ENCODE measurements around the gene PRND. TPM values are rescaled to one million over a fixed set of nuclear protein-coding genes. Genes with fewer than 3 reads are reported as not detected.
"Not testable (repeated sequence)": the region's sequence is repeated elsewhere in the genome, so short reads cannot be mapped to it uniquely, and the experiment has no call there.

PRND gene
- total RNA-seq, 1 experiment from 2014 or later, result not detected

DNA sequence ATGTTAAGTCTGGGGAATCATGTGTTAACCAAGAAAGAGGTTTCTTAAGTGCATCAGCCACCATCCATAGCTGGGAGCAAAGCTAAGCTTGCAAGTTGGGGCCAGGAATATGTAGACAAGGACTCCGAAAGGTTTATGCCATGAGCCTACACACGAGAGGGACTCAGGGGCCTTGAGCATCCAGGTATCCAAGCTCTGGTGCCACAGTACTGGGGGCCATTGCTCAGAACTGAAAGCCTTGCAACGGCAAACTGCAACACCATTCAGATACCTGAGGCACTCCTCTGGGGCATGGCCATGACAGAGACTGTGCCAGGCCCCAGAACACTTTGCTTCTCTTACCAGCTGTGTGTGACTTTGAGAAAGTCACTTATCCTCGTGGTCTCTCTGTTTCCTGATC, 27.6 kb downstream of the PRND start:
- BruUV-seq (replicated peaks), result no TSS peak
- H3K4me3 ChIP-seq, result no peak overlapping the region
- H3K36me3 ChIP-seq (ENCODE audit: low read depth), result no peaks in the 10 kb centered on the region
- ChIA-PET CTCF (no interaction called here), POLR2A (ENCODE audit: unreplicated experiment) (no interaction called here)
- H3F3A ChIP-seq (ENCODE audit: insufficient read depth, low read depth), result no peaks in the 10 kb centered on the region
- no peaks in the 10 kb centered on the region for H3K9me3 ChIP-seq (ENCODE audit: insufficient read depth, low read depth)
- no peaks in the 10 kb centered on the region for H3K79me2 ChIP-seq (ENCODE audit: low read depth)
- intact Hi-C loops (cut with micrococcal nuclease; ENCODE audit: unreplicated experiment), result loop anchor here (10.0 kb wide), 1 partner anchor 475 kb away; no protein-coding TSS in a partner anchor
- H4K20me1 ChIP-seq (ENCODE audit: insufficient read depth), result no peaks in the 10 kb centered on the region
- H3K27ac ChIP-seq, result no peak overlapping the region
- H3K4me2 ChIP-seq, result no peak overlapping the region
- no peak for DNase-seq
- no peaks in the 10 kb centered on the region for H3K27me3 ChIP-seq (ENCODE audit: insufficient read depth, low read depth)
- no peaks in the 10 kb centered on the region for H3K9me2 ChIP-seq (ENCODE audit: insufficient read depth)
- H3K4me1 ChIP-seq (replicated peaks; ENCODE audit: insufficient read depth), result no peaks in the 10 kb centered on the region
- no peak overlapping the region for H2AFZ ChIP-seq
- no peak for TF ChIP-seq EZH2 (IDR thresholded peaks at IDR 0.05; ENCODE audit: low read depth)
- TF ChIP-seq, protein P1, sequence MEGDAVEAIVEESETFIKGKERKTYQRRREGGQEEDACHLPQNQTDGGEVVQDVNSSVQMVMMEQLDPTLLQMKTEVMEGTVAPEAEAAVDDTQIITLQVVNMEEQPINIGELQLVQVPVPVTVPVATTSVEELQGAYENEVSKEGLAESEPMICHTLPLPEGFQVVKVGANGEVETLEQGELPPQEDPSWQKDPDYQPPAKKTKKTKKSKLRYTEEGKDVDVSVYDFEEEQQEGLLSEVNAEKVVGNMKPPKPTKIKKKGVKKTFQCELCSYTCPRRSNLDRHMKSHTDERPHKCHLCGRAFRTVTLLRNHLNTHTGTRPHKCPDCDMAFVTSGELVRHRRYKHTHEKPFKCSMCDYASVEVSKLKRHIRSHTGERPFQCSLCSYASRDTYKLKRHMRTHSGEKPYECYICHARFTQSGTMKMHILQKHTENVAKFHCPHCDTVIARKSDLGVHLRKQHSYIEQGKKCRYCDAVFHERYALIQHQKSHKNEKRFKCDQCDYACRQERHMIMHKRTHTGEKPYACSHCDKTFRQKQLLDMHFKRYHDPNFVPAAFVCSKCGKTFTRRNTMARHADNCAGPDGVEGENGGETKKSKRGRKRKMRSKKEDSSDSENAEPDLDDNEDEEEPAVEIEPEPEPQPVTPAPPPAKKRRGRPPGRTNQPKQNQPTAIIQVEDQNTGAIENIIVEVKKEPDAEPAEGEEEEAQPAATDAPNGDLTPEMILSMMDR (conservative IDR thresholded peaks at IDR 0.05), result no peak

- Histone ChIP-seq H3K36me3 (ENCODE audit: low read depth) (no peaks in the 10 kb centered on the region), H3K4me2 (no peak overlapping the region), H4K20me1 (ENCODE audit: insufficient read depth) (no peaks in the 10 kb centered on the region), H3F3A (ENCODE audit: insufficient read depth, low read depth) (no peaks in the 10 kb centered on the region), H3K27me3 (ENCODE audit: insufficient read depth, low read depth) (no peaks in the 10 kb centered on the region), H3K4me1 (replicated peaks; ENCODE audit: insufficient read depth) (no peaks in the 10 kb centered on the region), H3K9me3 (ENCODE audit: insufficient read depth, low read depth) (no peaks in the 10 kb centered on the region), H2AFZ (no peak overlapping the region), H3K9me2 (ENCODE audit: insufficient read depth) (no peaks in the 10 kb centered on the region), H3K79me2 (ENCODE audit: low read depth) (no peaks in the 10 kb centered on the region), H3K27ac (no peak overlapping the region), H3K4me3 (no peak overlapping the region)
- CTCF ChIA-PET, result no interaction called here
- TF ChIP-seq, protein P1 (conservative IDR thresholded peaks at IDR 0.05), result no peak
- no peak for TF ChIP-seq EZH2 (IDR thresholded peaks at IDR 0.05; ENCODE audit: low read depth)
- POLR2A ChIA-PET (ENCODE audit: unreplicated experiment), result no interaction called here
- no peak for DNase-seq
- intact Hi-C loops (cut with micrococcal nuclease; ENCODE audit: unreplicated experiment), result no loop called here
- no TSS peak for BruUV-seq (replicated peaks)
These were observed 28.7 kb downstream of the PRND start for GRCh38 chr20:4750381-4750780.

GRCh38 chr20:4759100-4759884, 37.6 kb downstream of the PRND start:
- ChIA-PET POLR2A (ENCODE audit: unreplicated experiment) (interaction anchor here (0.6 kb wide), 1 partner anchor 105 kb away, joined by 3 read pairs; no protein-coding TSS in a partner anchor), CTCF (interaction anchor here (0.5 to 0.8 kb wide), 3 partner anchors 36 to 146 kb away, joined by 3 to 10 read pairs (median 4); no protein-coding TSS in a partner anchor)
- H4K20me1 ChIP-seq (ENCODE audit: insufficient read depth); H3K9me2 ChIP-seq (ENCODE audit: insufficient read depth); H3K27ac ChIP-seq; H3K4me3 ChIP-seq; H3K36me3 ChIP-seq (ENCODE audit: low read depth); H2AFZ ChIP-seq; H3K27me3 ChIP-seq (ENCODE audit: insufficient read depth, low read depth); BruUV-seq (replicated peaks); H3K4me2 ChIP-seq; DNase-seq; H3K9me3 ChIP-seq (ENCODE audit: insufficient read depth, low read depth); H3K79me2 ChIP-seq (ENCODE audit: low read depth); intact Hi-C loops (cut with micrococcal nuclease; ENCODE audit: unreplicated experiment); H3F3A ChIP-seq (ENCODE audit: insufficient read depth, low read depth): not testable (repeated sequence)
- peaks cover 15% of the 10 kb centered on the region for H3K4me1 ChIP-seq (replicated peaks; ENCODE audit: insufficient read depth)

All from PC-9 (cell line).